Measurements from ENCODE around the gene STAMBP.
"Not testable (repeated sequence)": the region's sequence is repeated elsewhere in the genome, so short reads cannot be mapped to it uniquely, and the experiment has no call there.

Gene STAMBP

DNA sequence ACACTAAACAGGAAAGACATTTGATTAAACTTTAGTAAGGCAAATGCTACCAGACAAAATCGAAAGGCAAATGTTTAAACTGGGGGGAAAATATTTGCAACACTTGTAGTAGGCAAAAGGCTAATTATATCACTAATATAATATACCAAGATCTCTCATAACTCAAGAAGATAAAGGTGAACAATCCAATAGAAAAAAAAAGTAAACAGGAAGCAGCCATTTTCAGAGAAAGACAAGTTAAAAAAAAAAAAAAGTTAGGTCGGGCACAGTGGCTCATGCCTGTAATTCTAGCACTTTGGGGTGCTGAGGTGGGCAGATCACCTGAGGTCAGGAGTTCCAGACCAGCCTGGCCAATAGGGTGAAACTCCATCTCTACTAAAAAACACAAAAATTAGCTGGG is 59.6 kb downstream of the STAMBP start:
- no peak for DNase-seq

DNA sequence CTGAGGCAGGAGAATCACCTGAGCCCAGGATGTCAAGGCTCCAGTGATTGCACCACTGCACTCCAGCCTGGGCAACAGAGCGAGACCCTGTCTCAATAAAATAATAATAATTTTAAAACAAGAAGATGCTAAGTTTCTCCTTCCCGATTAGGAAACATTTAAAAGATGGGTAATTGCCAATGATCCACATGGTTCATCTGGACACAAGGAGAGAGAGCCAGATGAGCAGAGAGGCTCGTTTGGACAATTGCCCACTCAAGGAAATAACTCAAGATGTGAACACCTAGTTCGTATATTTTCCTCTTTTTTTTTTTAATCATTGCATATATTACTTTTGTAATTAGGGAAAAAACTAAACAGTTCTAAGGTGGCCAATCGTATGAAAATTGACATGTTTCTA is 60.4 kb downstream of the STAMBP start:
- DNase-seq, result no peak

DNA sequence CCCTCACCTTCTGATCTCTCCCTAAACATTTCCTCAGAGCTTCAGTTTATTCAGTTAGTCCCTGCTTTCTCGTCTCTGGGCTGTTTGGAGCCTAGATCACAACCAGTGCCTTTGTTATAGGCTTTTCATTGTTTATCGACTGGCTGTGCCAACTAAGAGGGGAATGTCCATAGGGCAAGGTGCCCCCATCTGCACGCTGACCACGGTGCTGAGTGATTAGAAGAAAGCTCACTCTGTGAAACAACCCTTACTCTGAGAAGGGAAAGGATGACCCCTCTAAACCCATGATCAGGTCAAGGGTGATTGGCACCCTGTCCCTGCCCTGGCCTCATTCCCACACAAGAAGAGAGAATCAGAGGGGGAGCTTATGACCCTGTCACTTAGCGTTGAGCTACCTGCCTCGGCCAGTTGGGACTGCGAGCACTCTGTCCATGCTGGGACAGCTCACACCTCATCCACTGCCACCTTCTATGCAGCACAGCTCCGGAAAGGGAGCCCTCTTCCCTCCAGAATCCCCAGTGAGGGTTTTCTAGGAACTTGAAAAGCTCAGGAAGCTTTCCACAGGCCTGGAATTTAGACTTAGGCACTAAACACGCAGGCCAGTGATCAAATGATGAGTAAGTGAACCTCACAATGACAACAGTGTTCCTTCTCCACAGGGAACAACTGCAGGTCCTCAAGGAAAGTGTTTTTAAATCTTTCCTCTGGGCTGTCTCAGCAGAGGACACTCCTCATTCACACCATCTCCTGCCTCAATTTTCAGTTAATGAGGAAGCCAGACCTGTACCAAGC is 61.7 kb downstream of the STAMBP start:
- no peak for DNase-seq

DNA sequence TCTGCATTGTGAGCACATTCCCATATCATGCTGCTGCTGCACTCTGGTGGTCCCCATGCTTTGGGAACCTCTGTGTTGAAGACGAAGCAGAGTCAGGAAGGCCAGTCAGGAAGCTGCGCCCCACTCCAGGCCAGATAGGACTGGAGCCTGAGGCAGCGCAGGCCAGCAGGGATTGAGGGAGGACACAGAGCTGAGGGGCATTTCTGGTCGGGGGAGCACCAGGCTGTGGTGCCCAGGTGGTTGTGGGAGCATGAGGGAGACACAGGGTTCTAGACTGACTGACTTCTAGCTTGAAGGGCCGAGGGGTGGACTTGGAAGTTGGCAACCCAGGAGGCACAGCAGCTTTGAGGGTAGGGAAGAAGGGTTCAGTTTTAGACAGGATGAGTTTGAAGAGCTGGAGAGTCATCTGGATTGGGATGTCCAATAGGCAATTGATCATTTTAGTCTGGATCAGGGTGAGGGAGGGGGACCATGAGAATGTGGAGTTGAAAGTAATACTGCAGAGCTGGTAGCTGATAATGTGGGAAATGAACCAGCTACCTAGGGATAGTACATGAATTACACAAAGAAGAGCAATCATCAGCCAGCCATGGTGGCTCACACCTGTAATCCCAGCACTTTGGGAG is 62.6 kb downstream of the STAMBP start:
- no peak for DNase-seq

DNA sequence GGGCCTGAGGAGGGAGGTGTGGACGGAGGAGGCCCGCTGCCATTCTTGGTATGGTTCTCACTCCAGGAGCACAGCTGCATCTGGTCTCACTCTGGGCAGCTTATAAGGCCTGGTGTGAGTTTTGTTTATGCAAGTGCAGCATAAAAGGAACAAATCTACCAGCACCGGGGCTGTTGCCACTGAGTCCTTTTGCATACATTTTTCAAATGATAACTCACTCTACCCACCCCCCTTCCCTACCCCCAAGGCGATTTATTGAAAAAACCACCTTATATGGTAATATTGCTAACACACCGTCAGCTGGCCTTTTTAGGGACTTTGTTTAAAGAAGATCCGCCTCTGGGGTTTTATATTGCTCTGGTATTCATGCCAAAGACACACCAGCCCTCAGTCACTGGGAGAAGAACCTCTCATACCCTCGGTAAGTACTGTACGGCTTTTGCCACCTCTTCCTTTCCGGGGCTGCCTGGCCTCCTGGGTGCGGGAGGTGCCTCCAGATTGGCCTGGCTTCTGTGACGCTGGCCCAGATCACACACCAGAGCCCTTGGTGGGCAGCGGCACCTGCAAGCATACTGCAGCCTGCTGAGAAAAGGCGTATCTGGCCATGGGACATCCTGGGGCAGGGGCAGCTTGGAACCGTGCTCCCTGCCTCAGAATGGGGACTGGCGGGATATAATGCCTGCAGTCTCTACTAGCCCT is 64.0 kb downstream of the STAMBP start, which contains the start of gene ACTG2:
TSS of gene ACTG2 (plus strand) at position 378 of the 699 bp plus-strand sequence. CDS start 8,304 bp downstream, outside the sequence.
- DNase-seq, result no peak

DNA sequence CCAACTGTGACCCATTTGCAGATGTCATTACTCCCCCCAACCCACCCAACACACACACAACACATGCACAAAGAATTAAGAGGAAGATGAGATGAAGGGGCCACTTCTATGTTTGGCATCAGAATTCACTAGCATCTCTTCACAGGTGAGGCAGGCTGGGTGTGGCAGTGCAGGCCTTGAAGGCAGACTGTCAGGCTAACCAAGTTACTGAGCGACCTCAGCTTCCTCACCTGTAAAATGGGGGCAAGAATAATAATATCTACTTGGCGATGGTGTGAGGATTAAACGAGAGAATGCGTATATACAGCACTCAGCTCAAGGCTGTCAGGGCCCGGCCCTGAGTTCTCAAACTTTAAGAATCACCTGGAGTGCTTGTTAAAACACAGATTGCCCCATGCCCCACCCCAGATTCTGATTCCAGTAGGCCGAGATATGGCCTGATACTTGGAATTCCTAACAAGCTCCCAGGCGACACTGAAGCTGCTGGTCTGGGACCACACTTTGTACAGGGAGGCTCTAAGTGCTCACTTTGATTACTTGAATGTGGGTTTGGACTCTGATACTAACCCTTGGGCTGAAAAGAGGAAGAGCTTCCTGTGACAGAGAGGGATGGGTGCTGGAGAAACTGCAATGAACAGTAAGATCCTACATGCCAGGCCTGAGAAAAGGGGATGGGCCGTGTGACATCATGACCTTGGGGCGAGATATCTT is 65.2 kb downstream of the STAMBP start:
- DNase-seq, result no peak

DNA sequence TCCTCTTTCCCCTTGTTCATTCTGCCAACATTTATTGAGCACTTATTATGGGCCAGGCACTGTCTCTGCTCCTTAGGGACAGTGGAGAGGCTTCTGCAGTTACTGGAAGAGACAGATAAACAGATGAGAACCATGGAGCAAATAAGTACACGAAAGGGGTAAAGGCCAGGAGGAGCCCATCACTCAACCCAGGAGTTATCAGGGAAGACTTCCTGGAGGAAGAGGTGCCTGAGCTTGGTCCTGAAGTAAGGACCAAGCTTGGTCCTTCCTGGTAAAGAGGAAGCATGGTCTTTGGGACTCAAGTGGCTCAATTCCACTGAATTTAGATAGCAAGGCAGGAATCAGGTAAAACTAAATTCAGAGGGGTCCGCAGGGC is 65.7 kb downstream of the STAMBP start:
- no peak for DNase-seq

DNA sequence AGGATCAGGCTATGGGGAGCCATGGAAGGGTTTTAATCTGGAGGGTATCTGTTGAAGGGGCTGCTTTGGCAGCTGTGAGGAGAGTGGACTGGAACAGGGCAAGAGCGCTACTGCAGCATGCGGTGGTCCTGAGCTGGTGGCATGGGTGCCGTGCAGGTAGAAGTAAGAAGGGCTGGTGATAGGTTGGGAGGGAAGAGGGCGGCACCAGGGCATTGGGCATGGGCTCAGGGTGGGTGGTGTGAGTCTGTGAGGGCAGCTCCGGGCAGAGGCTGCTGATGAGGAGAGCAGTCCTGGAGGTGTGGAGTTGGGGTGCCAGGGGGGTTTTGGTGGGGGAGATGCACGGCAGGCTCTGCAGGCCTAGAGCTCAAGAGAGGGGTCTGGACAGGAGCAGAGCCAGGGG is 66.1 kb downstream of the STAMBP start:
- DNase-seq, result no peak

DNA sequence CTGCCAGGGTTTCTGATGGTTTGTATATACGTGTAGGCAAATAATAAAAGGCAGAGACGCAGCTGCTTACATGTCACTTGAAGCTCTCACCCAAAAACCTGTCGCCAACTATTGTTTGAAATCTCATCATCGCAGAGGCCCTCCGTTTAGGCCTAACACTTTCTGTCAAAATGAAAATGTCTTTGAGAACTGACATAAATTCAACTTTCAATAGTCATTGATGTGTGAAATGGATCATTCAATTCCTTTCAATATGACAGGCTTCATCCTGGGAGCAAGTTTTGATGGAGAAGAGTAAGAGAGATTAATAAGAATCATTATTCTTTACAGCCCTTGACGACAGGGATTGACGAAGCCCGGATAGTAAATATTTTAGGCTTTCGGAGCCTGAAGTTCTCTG is 66.7 kb downstream of the STAMBP start:
- no peak for DNase-seq

DNA sequence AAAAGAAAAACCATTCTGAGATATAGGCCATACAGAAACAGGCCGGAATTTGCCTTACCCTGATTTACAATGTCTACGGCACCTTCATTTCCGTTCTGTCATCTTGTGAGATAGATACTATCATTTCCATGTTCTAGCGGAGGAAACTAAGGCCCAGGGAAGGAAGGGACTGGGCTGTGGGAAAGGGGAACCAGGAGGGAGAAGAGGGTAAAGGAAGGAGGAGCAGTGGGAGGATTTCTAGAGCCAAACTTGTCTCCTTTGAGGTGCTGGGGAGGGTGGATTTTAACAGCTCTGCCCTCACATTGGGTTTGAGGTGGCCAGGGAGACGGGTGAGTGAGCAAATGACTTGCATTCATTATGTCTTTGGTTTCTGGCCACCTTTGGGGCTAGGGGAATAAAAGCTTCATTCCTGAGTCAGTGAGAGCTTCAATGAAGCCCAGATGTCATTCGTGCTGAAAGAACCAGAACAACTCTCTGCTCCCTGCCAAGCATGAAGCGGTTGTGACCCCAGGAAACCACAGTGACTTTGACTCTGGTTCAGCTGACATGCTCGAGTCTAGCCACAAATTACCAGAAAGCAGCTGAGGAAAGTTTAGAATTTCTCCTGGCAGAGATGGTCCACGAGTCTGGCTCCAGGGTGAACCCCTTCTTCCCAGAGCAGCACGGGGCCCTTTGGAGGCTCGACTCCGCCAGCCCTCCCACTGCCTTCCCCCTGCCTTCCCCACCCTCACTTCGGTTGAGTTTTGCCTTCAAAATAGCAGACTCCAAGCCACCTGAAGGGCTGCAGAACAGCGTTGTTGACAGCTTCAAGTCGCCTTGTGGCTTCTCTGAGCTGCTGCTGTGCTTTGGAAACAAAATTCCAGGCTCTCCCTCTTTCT is 67.8 kb downstream of the STAMBP start:
- no peak for DNase-seq

DNA sequence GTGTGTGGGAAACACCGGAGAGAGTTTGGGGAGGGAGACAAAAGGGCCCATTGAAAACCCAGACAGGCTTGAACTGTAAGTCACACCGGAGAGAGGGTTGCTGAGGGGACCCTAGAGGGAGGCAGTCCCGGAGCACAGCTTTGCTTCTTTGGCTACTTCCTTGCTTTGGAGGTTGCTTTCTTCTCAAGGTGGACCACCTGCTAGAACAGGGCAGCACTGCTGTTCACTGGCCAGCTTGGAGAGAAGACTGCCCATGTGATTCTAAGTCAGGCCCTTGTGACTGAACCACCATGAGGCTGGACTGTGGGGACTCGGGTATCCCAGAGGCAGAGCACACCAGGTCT is 68.5 kb downstream of the STAMBP start:
- DNase-seq, result no peak

DNA sequence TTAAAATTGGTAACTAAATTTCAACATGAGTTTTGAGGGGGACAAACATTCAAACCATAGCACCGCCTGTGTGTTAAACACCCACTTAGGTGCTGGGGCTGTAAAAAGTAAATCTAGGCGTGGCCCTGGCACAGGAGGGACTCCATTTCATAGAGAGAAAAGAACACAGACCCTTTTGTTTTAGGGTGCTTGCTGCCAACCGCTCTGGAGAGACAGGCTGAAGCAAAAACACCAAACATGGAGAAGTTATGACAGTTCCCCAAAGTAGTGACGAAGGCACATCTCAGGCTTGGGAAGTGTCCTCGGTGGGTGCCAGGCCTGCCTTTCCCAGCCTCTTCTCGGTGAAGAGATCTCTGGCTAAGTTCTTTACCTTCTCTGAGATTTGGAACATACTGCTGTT is 69.2 kb downstream of the STAMBP start:
- DNase-seq, result no peak

DNA sequence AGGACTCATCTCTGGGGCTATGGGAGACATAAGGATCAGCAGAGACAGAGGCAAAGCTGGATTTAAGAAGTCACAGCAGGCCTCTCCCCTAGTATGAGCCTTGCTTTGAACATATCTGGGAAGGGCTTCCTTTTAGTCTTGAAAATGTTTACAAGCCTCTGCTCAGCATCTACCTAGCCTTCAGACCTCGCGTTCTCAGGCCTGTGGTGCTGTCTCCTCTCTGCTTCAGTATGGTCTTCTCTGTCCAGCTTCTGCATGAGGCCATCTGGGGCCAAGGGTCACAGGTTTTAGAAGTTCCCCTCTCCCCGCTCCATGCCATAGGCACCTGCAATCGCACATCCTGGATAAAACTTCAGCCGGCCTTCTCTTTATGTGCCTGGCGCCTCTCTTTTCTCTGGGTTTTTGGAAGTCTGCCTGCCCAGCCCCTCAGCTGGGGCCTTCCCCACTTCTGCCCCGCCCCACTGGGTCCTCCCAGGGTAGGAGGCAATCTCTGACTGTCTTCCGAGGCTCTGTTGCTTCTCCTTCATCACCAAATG is 71.1 kb downstream of the STAMBP start:
- DNase-seq, result no peak

DNA sequence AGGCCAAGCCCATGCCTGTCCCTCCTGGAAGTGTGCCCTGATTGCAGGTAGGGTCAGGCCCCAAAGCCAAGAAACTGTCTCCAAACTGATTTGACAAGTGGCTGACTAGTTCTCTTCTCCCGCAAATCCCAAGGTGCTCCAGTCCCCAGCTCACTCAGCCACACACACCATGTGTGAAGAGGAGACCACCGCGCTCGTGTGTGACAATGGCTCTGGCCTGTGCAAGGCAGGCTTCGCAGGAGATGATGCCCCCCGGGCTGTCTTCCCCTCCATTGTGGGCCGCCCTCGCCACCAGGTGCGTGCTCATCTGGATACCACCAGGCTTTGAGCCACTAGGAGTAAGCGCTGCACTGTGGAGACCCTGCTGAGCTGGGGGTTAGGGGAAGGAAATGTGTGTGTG is 72.4 kb downstream of the STAMBP start:
- no peak for DNase-seq

DNA sequence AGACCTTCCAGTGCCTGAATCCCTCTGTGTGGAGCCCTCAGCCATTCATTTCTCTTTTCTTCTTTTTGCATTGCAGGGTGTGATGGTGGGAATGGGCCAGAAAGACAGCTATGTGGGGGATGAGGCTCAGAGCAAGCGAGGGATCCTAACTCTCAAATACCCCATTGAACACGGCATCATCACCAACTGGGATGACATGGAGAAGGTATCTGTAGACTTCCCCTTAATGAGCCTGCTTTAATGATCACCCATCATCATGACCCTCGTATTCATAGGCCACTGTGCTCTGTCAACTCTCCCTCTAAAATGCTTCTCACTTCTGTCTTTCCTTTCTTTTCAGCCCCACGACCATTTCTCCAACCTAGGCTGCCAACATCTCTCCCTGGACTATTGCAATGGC is 73.5 kb downstream of the STAMBP start:
- DNase-seq, result no peak

DNA sequence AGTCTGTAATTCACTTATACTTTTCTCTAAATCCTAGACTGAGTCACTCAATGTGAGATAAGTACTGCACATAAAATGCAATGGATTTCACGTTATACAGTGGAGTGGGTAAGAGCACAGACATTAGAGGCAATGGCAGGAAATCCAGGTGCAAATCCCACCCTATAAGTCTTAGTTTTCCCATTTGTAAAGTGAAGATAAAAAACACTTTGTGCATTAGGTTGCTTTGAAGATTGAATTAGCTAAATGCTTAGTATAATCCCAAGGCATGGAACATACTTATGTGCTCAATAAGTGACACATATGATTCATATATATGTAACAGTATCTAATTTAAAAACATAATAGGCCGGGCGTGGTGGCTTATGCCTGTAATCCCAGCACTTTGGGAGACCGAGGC is 74.6 kb downstream of the STAMBP start:
- DNase-seq, result no peak

DNA sequence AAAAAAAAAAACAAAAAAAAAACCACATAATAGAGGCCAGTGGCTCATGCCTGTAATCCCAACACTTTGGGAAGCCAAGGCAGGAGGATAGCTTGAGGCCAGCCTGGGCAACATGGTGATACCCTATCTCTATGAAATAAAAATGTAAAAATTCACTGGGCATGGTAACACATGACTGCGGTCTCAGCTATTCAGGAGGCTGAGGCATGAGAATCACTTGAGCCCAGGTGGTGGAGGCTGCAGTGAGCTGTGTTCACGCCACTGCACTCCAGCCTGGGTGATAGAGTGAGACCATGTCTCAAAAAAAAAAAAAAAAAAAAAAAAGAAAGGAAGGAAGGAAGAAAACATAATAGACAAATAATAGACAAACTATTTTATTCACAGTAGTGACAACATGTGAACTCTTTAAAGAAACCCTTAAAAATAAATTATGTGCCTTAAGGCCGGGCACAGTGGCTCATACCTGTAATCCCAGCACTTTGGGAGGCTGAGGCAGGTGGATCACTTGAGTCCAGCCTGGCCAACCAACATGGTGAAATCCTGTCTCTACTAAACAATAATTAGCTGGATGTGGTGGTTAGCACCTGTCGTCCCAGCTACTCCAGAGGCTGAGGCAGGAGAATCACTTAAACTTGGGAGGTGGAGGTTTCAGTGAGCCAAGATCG is 75.3 kb downstream of the STAMBP start:
- DNase-seq, result not testable (repeated sequence)

DNA sequence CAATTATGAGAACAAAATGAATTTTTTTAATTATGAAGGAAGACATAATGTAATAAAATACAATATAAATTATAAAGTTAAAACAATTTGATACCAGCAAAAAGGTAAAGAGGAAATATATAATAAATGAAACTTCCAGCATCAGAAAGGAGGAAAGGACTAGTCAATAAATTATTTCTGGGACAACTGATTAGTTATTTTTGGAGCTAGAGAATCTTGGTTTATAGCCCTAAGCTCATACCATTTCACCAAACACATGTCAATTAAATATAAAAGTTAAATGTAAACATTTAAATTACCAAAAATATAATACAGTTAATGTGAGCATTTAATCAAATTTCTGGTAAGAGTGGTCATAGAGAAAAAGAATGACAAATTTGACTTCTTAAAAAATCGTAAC is 76.2 kb downstream of the STAMBP start:
- no peak for DNase-seq

DNA sequence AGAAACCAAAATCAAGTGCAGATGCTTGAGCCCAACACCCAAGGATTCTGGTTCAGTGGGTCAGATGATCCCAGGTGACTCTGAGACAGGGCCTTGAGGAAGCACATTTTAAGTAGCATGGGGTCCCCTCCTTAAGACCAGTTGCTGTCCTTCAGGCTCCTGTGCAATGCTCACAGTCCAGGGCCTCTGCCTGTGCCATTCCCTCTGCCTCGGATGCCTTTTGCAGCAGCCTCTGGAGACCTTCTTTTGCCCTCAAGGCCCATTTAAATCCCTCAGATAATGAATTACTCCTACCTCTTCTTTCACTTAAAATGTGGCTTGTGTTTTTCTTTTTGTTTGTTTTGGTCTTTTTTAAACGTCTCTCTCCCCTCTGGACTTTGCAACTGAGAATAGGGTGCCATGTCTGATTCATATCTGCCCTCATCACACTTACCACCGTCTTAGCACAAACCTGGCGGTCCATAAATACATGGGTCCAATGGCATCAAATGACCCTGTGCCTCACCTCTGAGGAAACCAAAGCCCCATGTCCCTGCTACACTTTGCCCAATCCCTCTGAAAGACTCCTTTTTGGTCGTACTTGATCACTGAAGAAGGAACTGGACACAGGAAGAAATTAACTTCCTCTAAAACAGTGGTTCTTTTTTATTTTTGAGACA is 78.2 kb downstream of the STAMBP start:
- DNase-seq, result no peak

DNA sequence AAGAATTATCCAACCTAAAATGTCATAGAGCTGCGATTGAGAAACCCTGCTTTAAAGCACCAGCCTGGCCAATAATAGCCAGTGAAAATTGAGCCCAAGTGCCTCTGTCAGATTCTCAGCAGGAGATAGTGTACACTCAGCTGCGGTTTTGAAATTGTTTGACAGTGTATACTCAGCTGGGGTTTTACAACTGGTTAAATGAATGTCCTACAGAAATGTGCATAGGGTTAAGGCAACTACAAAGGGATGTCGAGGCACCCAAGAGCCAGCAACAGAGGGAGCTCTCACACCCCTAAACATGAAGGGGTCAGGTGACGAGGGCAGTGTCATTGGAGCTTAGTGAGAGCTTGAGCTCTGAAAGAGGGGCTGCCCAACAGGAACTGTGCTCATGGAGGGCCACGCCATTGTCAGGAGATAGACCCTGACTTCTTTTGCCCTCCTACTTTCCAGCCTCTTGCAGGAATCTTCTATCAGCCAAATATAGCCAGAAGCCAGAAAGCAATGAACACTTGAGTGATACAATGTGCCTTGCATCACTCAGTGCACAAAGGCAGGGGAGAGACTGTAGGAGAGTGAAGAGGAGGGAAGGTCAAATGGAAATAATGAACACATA is 79.2 kb downstream of the STAMBP start:
- DNase-seq, result peak; percentile 81
